Upper lobe of left lung (tissue), 6 donors: ENCODE data around the gene TAF8. TPM values are rescaled to one million over a fixed set of nuclear protein-coding genes. Genes with fewer than 3 reads are reported as not detected.

Experiments used
- ATAC-seq, 2 donors: fragments of 200-7000 bp; cut with Tn5 transposase; one replicate each; pipeline ENCODE4 v1.9.1; 2022; ENCODE audit warnings: mild to moderate bottlenecking in 2 of 2, moderate library complexity in 2 of 2; ENCODE audit not compliant: low FRiP score in 2 of 2
- DNase-seq, 2 donors: peaks; one replicate each; pipeline ENCODE4 v3.0.0-alpha.2; 2019 to 2020
- H3K27ac ChIP-seq, 4 donors: fragments of 200-600 bp; sonication (generic); one replicate each; pipeline ENCODE4 v1.5.1; 2016 to 2019
- H3K27me3 ChIP-seq, 4 donors: fragments of 200-600 bp; sonication (generic); one replicate each; pipeline ENCODE4 v1.5.1; 2017 to 2019
- H3K36me3 ChIP-seq, 4 donors: fragments of 200-600 bp; sonication (generic); one replicate each; pipeline ENCODE4 v1.5.1; 2016 to 2019
- H3K4me1 ChIP-seq, 4 donors: fragments of 200-600 bp; sonication (generic); one replicate each; pipeline ENCODE4 v1.5.1; 2018 to 2019
- H3K4me3 ChIP-seq, 4 donors: fragments of 200-600 bp; sonication (generic); one replicate each; pipeline ENCODE4 v1.5.1; 2017 to 2019; ENCODE audit warnings: mild to moderate bottlenecking in 2 of 4, moderate library complexity in 1 of 4
- H3K9me3 ChIP-seq, 4 donors: fragments of 200-600 bp; sonication (generic); one replicate each; pipeline ENCODE4 v1.5.1; 2018 to 2019
- CTCF ChIP-seq, 6 experiments: fragments of 450-650 bp in 4 of 6; fragments of 200-600 bp in 2 of 6; sonication (generic) in 2 of 6; IDR thresholded peaks; one replicate each; pipeline ENCODE4 v1.5.1; 2016 to 2019; ENCODE audit warnings: antibody characterized with exemption in 6 of 6
- EP300 ChIP-seq, 4 donors: sonication (generic); formaldehyde crosslinking; IDR thresholded peaks; one replicate each; pipeline ENCODE4 v1.5.1; 2017; ENCODE audit warnings: antibody characterized with exemption in 4 of 4, control low read depth in 2 of 4
- POLR2A ChIP-seq, 4 donors: fragments of 450-650 bp; IDR thresholded peaks; one replicate each; pipeline ENCODE4 v1.5.1; 2016 to 2017; ENCODE audit warnings: antibody characterized with exemption in 4 of 4, mild to moderate bottlenecking in 2 of 4
- POLR2AphosphoS5 ChIP-seq, 2 donors: sonication (generic); formaldehyde crosslinking; IDR thresholded peaks; one replicate each; pipeline ENCODE4 v1.5.1; 2017; ENCODE audit warnings: antibody characterized with exemption in 2 of 2
- WGBS, 2 donors: methylation state at CpG; one replicate each; pipeline ENCODE4 v1.1.5; 2017 to 2018; 5-methylcytosine and 5-hydroxymethylcytosine counted together
- total RNA-seq, 6 donors: library from RNA; depleted of rRNA in 4 of 6; stranded (reverse); fragments of >200 nt in 4 of 6; gene quantifications; one replicate each; pipeline versions ENCODE4 v1.1.0 to v1.2.1, GENCODE V29; 2016 to 2021
- donor health status: DM: no; HTN: no; CAD: no; lungs with moderate emphysema.
- donor health status: DM: no; HTN: yes; CAD: no; lungs with severe emphysema.

The TAF8 gene
- total RNA-seq, 6 donors from 2014 or later, result 23.0 to 67.1 (median 34.4) TPM

GRCh38 chr6:42079941-42080464, 29.7 kb downstream of the TAF8 start:
- Histone ChIP-seq H3K4me1 (peaks cover 0 to 4% (median 1%) of the 10 kb centered on the region in 4 donors), H3K4me3 (no peak overlapping the region), H3K9me3 (no peaks in the 10 kb centered on the region), H3K36me3 (peaks cover 7 to 59% (median 39%) of the 10 kb centered on the region in 4 donors), H3K27me3 (no peaks in the 10 kb centered on the region), H3K27ac (no peak overlapping the region)
- WGBS, 2 donors, result 95 to 97% methylated on average over 10 of the region's 10 CpGs
- ATAC-seq (no peak), DNase-seq (no peak)
- TF ChIP-seq EP300 (IDR thresholded peaks at IDR 0.05) (no peak), CTCF (IDR thresholded peaks at IDR 0.05) (no peak), POLR2A (IDR thresholded peaks at IDR 0.05) (no peak), POLR2AphosphoS5 (IDR thresholded peaks at IDR 0.05) (no peak)

- Histone ChIP-seq H3K9me3 (no peaks in the 10 kb centered on the region), H3K4me1 (peaks cover 0 to 4% (median 1%) of the 10 kb centered on the region in 4 donors), H3K4me3 (no peak overlapping the region), H3K36me3 (peaks cover 0 to 35% (median 20%) of the 10 kb centered on the region in 4 donors), H3K27ac (no peak overlapping the region), H3K27me3 (no peaks in the 10 kb centered on the region)
- TF ChIP-seq EP300 (IDR thresholded peaks at IDR 0.05), result no peak
- no peak for TF ChIP-seq POLR2A (IDR thresholded peaks at IDR 0.05)
- TF ChIP-seq POLR2AphosphoS5 (IDR thresholded peaks at IDR 0.05), result no peak
- TF ChIP-seq CTCF (IDR thresholded peaks at IDR 0.05), result no peak
- DNase-seq (no peak), ATAC-seq (no peak)
- WGBS, 2 donors, result 80 to 81% methylated on average over 5 of the region's 5 CpGs
Measured at GRCh38 chr6:42083530-42083929, 33.2 kb downstream of the TAF8 start.

- DNase-seq (no peak), ATAC-seq (no peak)
- Histone ChIP-seq H3K27me3 (no peaks in the 10 kb centered on the region), H3K36me3 (peaks cover 0 to 22% (median 10%) of the 10 kb centered on the region in 4 donors), H3K9me3 (no peaks in the 10 kb centered on the region), H3K27ac (no peak overlapping the region), H3K4me3 (no peak overlapping the region), H3K4me1 (peaks cover 0 to 4% (median 1%) of the 10 kb centered on the region in 4 donors)
- WGBS, 2 donors, result 78 to 87% methylated on average over 3 to 5 of the region's 5 CpGs
- no peak for TF ChIP-seq EP300 (IDR thresholded peaks at IDR 0.05)
- TF ChIP-seq CTCF (IDR thresholded peaks at IDR 0.05), result no peak
- TF ChIP-seq POLR2A (IDR thresholded peaks at IDR 0.05), result no peak
- no peak for TF ChIP-seq POLR2AphosphoS5 (IDR thresholded peaks at IDR 0.05)
Measured at GRCh38 chr6:42084889-42085288, 34.6 kb downstream of the TAF8 start.

- Histone ChIP-seq H3K27me3 (no peaks in the 10 kb centered on the region), H3K4me1 (peaks cover 0 to 4% (median 1%) of the 10 kb centered on the region in 4 donors), H3K36me3 (peaks cover 0 to 13% (median 7%) of the 10 kb centered on the region in 4 donors), H3K4me3 (no peak overlapping the region), H3K9me3 (no peaks in the 10 kb centered on the region), H3K27ac (no peak overlapping the region)
- ATAC-seq (peak in 1 of 2 donors; percentile 67), DNase-seq (no peak)
- TF ChIP-seq POLR2A (IDR thresholded peaks at IDR 0.05) (no peak), CTCF (IDR thresholded peaks at IDR 0.05) (peak in 2 of 6 experiments; percentile 11 to 18)
- 74 to 78% methylated on average over 16 to 22 of the region's 22 CpGs for WGBS, 2 donors
Measured at GRCh38 chr6:42086046-42087035, 36.0 kb downstream of the TAF8 start.
